ENCODE data around the gene EPHA3.

DNA sequence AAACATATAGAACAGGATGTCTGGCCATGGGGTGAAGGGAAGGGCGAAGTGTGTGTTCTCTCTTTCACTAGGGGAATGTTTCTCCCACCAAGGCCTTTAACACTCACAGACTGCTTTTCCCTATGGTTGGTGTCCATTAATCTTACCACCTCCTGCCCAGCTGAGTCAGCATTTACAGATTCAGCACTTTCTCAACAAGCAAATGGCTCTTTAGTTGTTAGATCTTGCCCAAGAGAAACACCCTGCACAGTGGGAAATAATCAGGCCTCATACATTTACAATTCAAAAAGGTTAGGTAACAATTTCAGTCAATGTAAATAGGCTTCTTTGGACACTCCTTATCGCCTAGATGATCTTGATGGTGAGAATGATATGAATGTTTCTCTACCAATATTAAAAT, 418.2 kb downstream of the EPHA3 start:
- TF ChIP-seq, protein P1, sequence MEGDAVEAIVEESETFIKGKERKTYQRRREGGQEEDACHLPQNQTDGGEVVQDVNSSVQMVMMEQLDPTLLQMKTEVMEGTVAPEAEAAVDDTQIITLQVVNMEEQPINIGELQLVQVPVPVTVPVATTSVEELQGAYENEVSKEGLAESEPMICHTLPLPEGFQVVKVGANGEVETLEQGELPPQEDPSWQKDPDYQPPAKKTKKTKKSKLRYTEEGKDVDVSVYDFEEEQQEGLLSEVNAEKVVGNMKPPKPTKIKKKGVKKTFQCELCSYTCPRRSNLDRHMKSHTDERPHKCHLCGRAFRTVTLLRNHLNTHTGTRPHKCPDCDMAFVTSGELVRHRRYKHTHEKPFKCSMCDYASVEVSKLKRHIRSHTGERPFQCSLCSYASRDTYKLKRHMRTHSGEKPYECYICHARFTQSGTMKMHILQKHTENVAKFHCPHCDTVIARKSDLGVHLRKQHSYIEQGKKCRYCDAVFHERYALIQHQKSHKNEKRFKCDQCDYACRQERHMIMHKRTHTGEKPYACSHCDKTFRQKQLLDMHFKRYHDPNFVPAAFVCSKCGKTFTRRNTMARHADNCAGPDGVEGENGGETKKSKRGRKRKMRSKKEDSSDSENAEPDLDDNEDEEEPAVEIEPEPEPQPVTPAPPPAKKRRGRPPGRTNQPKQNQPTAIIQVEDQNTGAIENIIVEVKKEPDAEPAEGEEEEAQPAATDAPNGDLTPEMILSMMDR (conservative IDR thresholded peaks at IDR 0.05), result no peak
- no peak for TF ChIP-seq ZFX (IDR thresholded peaks at IDR 0.05)

Data from C4-2B (cell line).